SHP77 treated with DMSO at 0.1 percent for 48 hours (cell line): Measurements from ENCODE around the gene C14orf180.
"Not testable (repeated sequence)": the region's sequence is repeated elsewhere in the genome, so short reads cannot be mapped to it uniquely, and the experiment has no call there.

Source experiments
- DNase-seq: peaks from one replicate; lab custom pipeline; 2025; lab: John Stamatoyannopoulos, UW

Gene C14orf180

DNA sequence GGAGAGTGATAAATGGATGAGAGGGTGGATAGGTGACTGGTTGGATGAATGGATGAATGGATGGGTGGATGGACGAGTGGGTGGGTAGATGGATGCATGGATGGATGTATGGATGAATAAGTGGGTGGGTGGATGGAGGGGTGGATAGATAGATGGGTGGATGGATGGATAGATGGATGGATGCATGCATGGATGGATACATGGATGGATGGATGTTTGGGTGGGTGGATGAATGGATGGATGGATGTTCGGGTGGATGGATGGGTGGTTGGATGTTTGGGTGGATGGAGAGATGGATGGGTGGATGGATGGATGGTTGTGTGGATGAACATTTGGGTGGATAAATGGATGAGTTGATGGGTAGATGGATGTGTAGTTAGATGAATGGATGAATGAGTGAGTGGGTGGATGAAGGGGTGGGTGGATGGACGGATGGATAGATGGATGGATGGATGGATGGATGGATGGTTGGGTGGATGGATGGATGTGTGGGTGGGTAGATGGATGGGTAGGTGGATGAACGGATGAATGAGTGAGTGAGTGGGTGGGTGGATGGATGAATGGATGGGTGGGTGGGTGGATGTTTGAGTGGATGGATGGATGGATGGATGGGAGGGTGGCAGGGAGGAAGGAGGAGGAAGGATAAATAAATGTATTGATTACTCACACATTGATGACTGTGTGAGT is 34.7 kb downstream of the C14orf180 start:
- no peak for DNase-seq

DNA sequence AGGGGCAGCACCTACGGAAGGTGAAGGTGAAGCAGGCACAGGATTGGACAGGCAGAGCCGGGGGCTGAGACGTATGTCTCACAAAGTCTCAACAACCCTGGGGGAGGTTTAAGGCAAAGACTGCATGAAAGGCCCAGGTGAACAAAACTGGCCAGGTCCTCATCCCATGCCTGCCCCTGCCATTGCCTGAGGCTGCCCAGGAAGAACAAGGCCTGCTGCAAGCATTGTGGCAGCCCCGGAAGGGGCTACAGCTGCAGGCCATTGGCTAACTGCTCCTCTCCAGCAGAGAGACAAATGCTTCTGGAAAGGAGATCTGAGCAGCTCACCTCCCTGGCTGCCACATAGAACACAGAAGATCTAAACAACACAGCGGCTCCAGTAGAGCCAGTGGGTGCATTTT is 45.4 kb downstream of the C14orf180 start:
- no peak for DNase-seq

DNA sequence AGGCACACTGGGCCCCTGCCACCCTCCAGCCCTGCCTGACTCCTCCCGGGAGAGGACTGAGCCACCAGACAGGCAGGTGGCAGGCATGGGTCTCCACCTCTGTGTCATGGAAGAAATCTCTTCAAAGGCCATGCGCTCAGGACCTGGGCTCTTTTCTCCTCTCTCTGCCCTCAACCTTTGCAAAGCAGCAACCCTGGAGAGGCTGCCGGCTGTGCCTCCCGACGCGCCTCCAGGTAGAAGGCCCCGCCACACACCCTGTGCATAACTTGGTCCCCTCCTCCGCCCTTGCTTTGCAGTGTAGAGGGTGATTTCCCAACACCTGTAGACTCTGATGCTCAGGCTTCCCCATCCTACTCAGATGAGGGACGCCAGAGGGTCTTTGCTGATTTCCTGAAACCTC is 53.2 kb downstream of the C14orf180 start:
- no peak for DNase-seq

DNA sequence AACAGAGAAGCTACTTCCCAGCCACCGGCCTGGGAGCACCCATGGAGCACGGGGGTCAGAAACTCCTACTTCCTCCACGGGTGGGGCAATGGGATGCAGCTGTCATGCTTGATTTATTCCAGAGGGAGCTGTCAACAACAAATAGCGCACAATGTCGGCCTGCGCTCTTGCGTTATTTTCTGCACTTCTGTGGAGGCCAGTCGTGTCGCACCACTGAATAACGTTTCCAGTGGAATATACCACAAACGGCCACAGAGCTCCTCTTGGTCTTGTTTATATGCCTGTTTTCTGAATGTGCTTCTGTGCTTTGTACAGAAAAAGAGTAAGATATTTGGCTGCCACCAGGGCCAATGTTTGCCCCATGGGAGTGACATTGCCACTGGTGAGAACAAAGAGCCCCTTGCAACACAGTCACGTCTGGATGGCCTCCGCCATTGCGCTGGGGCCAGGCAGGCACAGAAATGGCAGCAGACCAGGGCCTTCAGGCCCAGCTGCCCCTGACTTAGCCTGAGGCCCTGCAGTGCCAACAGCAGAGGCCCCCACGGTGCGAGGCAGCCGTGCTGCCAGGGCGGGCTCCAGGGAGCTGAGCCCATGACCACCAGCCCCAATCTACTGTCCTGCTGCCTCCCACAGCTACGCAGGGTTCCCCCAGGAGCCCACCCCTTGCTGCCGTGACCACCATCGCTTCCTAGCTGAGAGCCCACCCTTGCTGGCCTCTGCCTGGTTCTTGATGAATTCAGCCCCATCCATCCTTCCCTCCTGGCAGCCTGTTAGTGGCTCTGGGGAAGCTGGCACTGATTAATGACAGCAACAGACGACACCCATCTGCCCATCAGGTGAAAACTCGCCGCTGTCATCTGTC is 53.9 kb downstream of the C14orf180 start:
- DNase-seq = no peak

DNA sequence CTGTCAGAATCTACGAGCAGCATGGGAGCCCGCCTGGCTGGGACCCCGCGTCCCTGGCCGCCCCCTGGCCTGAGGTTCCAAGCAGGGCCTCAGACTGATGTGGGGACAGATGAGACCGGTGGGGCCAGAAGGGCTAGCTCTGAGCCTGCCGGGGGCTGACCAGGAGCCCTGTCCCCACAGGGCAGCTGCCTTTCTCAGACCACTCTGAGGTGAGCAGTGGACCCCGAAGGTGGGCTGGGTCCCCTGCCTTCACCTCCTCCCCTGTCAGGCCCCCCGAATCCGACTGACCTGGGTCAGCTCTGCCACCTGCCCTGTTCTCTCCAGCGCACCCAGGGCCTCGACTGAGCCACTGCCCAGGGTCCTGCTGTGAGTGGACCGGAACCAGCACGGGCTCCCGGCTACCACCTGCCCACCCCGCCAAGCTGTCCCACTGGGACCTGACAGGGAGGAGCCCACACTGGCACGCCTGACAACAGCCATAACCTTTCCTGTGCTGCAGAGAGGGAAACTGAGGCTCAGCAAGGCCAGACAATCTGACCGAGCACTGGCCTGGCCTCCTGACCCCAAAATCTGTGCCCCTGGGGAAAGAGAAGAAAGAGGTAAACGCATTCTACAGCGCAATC is 54.7 kb downstream of the C14orf180 start:
- no peak for DNase-seq

DNA sequence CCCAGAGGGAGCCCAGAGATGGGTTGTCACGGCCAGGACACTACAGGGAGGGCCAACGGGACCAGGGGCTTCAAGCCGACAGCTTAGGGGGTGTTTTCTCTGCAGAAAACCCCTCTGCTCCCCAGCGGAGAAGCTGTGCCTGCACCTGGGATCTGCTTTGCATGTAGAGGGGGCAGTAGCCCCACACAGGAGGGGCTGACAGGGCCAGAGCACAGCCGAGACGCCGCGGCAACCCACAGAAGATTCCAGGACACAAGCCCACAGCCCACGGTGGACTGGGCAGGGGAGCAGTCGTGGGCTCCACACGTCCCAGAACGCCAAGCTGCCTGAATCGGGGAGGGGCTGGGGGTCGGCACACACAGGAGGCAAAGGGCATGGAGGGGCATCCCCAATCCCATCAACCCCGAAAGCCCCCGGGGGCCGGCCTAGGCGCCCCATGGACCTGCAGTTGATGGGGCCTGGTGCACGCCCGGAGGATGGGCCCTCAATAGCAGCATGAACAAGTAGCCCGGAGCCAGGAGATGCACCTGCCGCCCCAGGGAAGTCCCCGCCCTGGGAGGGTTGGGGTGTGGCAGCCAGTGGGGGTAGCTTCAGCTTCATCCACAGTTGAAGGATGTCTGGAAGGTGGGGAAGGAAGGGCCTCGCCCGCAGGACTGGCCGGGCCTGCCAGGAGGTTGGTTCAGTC is 55.5 kb downstream of the C14orf180 start:
- DNase-seq = no peak

DNA sequence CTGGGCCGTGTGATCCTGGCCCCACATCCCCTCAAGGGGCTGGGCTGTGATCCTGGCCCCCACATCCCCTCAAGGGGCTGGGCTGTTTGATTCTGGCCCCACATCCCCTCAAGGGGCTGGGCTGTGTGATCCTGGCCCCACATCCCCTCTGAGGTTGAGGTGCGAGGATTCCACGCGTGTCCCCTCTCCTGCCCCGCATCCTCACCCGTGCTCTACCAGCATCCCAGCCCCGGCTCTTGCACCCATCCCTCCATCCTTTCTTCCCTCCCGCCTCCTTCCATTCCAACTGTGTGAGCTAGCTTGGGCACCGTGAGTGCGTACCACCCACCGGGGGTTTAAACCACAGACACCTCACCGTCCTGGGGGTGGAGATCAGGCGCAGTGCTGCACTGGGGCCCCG is 56.2 kb downstream of the C14orf180 start:
- DNase-seq = no peak

DNA sequence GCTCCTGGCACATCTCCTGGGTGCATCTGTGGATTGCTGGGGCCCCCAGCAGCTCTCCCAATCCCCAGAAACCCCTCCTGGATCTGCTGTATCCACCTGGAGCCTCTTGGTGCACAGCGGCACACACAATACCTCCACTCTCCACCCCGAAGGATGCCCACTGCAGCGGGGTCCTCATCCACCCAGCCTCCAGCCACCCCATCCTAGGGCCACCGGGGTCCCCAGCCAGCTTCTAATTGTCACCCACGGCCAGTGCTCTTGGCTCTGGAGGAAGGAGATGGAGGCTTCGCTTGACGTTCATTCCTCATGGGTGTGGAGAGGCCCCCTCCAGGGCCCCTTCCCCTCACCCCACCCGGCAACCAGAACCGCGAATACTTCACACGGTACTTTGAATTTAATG is 56.6 kb downstream of the C14orf180 start:
- no peak for DNase-seq

DNA sequence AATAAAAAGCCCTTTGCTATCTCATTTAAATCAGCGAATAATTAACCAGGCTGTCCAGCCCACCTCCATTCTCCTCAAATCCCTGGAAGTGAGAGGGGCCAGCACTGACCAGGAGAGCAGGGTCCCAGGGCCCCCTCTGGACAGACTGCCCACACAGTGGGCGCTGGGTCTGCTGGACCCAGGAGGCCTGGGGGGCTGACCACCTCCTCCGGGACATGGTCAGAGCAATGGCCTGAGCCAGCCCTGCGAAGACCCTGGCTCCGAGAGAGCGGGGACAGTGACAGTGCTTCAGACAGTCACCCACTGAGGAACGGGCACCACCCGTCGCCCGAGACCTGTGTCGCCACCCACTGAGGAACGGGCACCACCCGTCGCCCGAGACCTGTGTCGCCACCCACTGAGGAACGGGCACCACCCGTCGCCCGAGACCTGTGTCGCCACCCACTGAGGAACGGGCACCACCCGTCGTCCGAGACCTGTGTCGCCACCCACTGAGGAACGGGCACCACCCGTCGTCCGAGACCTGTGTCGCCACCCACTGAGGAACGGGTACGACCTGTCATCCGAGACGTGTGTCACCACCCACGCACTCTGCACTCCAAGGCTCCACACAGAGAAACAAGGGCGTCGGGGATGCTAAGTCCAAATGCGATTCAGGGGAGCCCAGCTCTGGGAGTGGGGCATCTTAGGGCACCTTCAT is 57.4 kb downstream of the C14orf180 start:
- not testable (repeated sequence) for DNase-seq

DNA sequence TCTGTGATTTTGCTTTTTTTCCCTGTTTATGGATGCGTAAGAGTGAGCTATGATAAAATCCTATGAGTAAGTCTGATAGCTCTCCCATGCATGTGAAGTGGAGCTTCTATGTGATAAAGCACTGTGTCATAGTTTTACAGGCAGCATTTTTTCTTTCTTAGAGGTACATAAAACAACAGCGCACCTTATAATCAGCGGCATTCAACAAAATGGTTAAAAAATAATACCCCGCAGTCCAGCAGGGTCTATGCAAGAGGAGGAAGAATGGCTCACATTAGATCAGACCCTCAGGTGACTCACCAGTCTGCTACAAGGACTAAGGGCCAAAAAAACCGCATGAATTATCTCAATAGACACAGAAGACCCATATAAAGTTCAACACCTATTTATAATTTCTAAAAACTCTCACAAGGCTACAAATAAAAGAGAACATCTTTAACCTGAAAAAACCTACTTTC is 58.0 kb downstream of the C14orf180 start:
- DNase-seq = no peak

DNA sequence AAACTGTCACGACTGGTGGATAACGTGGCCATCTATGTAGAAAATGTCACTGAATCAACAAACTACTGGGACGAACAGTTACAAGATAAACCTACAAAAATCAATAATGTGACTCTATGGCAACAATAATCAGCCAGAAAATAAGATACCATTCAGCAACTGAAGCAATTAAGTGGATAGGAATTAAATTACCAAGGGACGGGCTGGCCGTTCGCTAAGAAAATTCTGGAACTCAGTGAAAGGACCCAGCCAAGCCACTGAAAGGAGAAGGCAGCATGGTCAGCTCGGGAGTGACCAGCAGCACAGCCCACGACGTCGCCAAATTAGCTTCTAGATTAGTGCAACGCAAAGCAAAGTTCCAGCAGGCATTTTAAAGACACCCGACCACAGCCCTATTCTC is 58.6 kb downstream of the C14orf180 start:
- DNase-seq = no peak

DNA sequence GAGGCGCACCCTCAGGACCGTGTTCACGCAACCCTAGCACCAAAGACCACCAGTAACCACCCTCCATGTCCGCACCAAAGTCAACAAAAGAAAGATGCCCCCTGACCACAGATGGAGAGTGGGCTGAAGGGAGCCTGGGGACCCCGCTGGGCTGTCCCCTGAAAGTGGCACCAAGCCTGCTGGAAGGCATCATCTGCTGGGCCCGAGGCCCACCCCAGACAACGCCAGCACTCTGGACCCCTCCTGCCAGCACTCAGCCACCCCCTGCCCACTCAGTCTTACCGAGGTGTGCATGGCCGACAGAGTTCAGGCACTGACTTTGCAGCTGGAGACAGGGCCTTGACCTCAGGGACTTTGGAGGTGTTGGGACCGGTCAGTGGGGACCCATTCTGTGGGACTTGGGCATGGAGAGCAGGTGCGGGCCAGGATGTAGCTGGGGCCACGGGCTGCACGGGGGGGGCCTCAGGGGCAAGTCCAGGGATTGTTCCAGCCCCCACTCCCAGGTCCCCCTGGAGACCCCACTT is 59.4 kb downstream of the C14orf180 start:
- no peak for DNase-seq

DNA sequence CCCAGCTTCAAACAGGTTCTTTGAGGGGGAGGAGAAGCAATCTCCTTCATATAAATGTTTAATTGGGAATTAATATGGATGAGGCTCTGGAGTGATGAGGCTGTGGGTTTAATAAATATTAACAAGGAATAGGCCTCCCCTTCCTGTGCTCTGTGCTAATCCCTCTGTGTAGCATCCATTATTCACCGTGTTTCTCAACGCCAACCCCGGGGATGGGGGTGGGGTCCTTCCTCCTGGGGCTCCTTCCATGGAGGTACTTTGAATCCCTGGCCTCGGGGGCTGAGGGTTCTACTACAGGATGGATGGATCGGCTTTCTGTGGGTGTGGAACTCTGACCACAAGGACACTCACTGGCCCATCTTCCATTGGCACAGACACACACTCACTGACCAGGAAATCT is 59.9 kb downstream of the C14orf180 start:
- no peak for DNase-seq
